Inferior parietal cortex (tissue), 1 donor: Measurements from ENCODE around the gene TENM4.

Source experiments
- DNase-seq: peaks from one replicate; pipeline ENCODE4 v3.0.0-alpha.2; 2016; ENCODE audit errors: extremely low spot score

TENM4 gene

DNA sequence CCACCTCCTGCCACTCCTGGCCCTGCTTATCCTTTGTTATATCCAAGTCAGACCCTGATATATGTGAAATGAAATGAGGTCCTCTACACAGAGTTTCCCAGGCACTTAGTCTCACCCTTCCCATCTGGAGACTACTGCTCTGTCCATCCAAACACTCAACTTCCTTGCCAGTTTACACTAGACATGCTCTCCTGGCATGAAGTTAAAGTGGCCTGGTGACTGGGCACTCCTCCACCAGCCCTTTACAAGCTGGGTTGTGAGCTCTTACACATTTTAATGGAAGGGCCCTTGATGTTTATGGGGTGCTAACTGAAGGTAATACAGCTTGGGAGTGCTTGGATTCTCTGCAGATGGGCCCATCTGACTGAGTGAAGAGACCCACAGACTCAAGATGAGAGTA, 650.0 kb downstream of the TENM4 start:
- DNase-seq = no peak

DNA sequence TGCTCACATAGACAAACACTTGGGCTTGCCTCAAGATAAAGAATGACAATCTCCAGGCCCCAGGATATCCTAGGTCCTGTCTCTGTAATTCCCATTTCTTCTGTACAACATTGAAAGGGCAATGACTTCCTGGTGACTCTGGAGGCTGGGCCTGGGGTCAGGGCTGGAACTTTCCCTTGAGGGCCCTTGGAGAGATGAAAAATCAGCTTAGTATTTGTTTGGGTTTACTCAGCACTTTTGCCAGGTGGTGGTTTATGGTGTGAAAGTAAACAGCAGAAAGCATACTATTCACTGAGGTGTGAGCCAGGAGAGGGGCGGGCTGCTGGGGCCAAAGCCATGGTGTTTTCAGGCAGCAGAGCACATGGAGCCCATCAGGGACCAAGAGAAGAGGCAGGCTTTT, 651.5 kb downstream of the TENM4 start:
- no peak for DNase-seq

DNA sequence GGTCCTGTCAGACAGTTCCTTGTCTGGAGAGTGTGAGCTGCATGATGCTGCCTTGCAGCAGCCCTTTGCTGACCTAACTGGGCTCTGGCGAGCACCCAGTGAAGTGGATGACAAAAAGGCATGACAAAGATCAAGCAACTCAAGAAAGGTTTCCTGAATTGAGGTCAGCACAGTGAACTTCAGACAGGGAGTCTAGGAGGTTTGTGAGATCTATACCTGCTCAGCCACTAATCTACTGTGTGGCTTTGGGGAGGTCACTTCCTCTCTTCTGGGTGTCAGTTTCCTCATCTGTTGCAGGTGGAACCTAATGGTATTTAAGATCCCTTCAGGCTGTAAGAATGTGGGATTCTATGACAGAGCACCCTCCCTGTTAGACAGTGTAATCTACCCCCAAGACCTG, 652.3 kb downstream of the TENM4 start:
- DNase-seq = no peak

DNA sequence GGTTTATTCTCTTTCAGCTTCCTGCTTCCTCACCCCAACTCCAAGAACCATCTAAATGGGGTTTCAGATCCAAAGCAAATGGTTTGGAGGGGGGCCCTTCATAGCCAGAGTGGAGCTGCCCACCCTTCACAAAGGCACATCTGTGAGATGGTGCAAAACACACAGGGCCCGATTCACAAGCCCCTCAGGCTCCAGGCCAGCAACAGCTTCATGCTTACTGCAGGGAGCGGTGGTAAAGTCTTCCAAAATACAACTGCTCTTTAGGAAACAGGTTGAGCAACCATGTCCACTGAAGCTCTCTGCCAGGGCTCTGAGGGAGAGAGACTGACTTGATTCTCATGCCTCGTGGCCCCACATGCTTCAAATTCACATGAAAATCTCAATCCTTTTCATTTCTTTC, 653.1 kb downstream of the TENM4 start:
- DNase-seq = no peak

DNA sequence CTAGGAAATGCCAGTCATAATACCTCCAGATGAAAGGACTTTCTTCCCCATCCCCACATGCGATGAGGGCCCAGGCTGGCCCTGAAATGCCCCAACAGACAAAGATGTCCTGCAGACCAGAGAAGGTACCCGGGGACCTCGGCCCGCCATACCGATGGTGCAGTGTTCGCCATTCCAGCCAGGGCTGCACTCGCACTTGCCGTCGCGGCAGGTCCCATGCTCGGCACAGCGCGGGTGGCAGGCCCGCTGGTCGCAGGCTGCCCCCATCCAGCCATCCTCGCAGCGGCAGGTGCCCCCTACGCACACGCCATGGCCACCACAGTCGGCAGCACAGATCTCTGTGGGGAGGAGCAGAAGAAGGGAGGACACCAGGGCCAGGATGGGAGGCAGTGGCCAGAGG, 654.1 kb downstream of the TENM4 start:
- DNase-seq = no peak

- no peak for DNase-seq
Measured at GRCh38 chr11:78786086-78786485, 654.7 kb downstream of the TENM4 start.

DNA sequence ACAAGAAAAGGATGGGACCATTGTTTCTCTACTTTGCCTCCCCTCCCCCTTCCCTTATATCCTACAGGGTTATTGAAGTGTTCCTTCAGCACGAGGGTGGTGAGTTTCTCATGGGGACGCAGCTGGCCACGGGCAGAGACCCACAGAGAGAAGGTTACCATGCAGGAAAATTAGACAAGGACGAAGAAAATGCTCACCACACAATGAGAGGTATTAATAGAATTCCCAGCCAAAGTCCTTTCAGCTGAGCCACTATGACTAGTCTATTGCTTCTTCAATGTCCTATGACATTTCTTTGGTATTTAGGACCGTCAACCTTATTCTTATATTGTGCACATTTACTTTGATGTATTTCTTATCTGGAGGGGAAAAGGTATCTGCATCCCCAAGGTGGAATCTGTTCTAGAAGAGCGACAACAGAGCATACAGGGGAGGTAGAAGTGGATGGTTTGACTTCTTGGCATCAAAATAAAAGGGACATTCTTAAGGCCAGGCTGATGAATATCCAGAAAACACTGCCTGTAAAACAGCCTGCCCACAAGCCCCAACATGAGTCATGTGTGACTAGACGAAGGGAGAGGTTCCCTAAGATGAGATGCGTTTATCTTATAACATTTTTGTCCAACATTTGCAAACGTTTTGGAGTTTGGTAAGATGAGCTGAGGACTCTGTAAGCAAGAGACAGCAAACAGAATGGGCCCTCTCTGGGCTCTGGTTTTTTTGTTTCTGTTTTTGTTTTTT, 656.3 kb downstream of the TENM4 start:
- DNase-seq = no peak

GRCh38 chr11:78783846-78784245, 657.0 kb downstream of the TENM4 start:
- DNase-seq = no peak

DNA sequence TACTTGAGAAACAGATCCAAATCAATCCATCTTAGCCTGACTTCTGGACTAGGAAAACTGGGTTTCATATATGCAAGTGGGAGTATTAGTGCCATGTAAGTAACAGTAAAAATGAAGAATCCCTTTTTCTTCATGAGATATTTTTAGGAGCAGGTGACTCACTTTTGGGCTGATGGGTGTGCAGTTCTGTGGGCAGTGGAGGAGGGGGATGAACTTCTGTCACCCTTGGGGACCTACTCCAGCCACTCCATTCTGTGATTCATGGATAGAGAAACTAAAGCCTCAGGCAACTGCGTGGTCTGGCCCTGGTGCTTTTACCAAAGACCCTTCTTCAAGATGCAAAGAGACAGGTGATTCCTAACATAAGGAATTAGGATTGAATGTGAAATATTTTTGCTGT, 657.5 kb downstream of the TENM4 start:
- DNase-seq = no peak

DNA sequence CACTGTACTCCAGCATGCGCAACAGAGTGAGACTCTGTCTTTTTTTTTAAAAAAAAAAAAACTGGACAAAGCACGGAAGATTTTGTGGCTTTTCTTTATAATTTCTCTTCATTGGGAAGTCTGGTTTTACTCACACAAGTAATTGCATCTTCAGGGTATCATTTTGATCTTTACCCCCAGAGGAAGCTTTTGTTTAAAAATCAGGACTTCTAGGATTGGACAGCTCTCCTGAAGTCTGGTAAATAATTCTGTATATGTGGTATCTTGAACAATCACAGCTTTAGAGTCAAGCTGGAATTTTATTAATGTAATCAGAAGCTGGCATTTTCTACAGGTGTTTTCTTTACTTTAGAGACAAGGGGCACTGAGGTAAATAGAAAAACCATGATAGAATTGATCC, 658.1 kb downstream of the TENM4 start:
- DNase-seq = no peak

DNA sequence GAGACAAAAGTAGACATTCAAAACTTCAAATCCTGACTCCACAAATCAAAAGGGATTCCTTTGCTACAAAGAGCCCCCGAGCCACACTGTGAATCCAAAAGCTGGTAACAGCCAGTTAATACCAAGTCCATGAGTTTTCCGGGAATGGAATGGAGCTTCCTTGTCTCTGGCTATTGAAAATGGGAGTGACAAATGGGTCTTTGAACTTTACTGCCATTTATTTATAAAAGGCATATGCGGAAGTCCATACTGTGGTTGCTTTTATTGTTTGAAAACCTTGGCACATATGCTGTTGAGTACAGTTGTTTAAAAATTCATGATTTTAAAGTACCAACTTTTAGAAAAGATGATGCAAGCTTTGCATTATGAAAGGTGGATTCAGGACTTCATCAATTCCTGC, 659.9 kb downstream of the TENM4 start:
- no peak for DNase-seq

DNA sequence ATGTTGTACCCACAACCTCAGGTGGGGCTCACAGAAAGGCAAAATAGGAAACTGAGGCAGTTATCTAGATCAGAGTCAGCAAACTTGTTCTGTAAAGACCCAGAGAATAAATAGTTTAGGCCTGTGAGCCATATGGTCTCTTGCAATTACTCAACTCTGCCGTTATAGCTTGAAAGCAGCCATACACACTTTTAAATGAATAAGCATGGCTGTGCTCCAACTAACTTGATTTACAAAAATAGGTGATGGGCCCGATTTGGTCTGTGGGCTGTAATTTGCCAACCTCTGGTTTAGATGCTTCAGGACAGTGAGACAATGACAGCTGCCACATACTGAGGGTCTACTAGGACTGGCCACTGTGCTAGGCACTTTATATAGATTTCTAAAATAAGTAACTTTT, 667.3 kb downstream of the TENM4 start:
- no peak for DNase-seq

- no peak for DNase-seq
Measured at GRCh38 chr11:78773077-78773476, 667.8 kb downstream of the TENM4 start.

GRCh38 chr11:78772186-78772585, 668.6 kb downstream of the TENM4 start:
- DNase-seq = no peak

- no peak for DNase-seq
Measured at GRCh38 chr11:78770931-78771330, 669.9 kb downstream of the TENM4 start.

DNA sequence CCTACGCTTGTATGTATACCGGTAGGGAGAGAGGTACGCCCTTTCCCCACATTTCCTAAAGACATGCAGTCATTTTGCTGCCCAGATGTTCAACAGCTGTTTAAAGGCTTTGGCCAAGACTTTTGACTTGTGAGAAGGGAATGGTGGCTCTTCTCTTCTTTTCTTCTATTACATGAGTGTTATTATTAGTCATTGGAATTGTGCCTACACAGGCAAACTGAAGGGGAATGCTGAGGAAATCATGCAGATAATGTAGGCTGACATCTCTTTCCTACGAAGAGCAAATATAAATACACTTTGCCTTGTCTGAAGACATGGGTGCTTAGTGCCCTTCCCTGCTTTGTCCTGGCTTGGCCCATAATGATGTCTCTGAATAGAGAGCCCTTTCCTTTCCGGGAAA, 671.9 kb downstream of the TENM4 start:
- DNase-seq = no peak

DNA sequence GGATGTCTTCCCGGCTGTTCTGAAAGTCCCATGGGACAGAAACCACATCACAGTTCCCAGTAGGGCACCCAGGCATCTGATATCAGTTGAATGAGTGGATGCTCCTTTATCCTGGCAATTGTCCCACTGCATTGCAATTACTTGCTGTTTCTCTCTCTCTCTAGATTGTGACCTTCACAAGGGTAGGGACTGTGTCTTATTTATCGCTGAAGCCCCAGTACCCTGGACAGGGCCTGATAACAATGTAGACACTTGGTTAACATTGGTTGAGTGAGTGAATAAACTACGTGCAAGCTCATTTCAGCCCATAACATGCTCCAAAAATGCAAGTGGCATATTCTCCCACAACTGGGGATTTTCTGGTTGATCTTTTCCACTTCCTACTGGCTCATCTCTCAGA, 672.5 kb downstream of the TENM4 start:
- DNase-seq = no peak

DNA sequence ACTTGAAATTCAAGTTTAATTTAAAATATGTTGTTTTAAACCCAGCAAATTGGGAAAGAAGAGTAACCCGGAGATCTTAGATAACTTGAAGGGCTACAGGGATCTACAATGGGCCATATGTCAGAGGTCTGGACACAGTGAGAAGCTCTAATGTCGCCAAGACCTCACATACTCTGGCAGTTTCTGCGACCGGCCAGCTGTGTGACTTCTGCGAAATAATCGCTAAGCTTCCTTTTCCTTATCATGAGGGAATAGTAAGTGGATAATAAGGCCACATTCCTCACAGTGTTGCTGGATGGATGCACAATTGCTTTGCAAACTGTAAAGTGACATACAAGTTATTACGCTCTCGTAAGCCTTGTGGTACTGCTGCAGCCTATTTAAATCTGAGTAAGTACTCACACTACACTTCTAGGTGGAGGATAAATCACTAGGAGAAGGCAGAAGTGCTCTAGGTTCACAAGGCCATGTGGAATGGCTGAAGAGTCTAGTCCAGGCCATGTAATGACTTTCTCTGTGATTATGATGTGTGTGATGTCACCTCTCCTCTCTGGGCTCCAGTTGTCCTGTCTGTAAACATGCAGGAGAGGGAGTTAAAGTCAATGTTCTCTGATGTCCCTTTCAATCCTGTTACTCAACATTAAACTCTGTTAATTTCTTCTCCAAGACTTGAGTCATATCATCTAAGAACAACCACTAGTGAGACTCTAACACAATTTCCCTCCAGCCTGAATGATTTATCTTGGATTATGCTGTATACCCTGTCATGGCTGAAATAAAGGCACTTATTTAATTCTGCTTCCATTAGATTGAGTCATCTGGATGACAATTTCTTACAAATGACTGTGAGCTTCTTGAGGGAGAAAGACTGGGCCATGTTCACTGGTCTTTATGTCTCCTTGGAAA, 673.5 kb downstream of the TENM4 start:
- no peak for DNase-seq

DNA sequence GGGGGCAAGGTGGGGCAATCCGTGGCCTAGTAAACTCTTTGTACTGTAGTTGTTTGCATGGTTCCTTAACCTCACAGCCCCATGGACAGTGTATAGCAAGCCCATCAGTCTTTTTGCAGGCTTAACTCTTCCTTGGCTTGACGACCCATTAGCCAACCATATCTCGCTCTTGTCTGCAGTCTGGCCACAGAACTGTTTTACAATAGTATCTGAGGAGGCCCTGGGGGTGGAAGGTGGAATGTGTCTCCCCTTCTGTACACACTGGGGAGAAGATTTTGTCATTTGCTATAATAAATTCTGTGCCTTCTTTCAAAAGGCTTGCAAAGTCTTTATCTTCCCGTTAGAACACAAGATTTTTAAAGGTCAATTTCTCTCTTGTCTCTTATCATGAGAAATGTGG, 675.9 kb downstream of the TENM4 start:
- no peak for DNase-seq

GRCh38 chr11:78763664-78764063, 677.2 kb downstream of the TENM4 start:
- DNase-seq = no peak

DNA sequence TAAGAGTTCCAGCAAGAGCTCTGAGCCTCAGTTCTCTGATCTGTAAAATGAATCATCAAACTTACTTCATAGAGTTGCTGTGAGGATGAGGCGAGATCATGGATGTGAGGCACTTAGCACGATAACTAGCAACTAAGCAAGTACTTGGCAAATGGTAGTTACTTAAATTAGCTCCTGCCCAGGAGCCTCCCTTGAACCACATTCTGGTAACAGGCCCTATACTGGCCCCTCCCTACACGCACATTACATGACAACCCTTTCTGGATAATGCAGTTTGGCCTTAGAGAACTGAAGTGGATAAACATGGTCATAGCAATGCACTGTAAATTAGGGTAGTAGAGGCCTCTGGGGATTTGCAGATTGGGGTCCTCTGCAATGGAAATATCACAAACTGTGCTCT, 678.7 kb downstream of the TENM4 start:
- no peak for DNase-seq

GRCh38 chr11:78759071-78759470, 681.8 kb downstream of the TENM4 start:
- no peak for DNase-seq

DNA sequence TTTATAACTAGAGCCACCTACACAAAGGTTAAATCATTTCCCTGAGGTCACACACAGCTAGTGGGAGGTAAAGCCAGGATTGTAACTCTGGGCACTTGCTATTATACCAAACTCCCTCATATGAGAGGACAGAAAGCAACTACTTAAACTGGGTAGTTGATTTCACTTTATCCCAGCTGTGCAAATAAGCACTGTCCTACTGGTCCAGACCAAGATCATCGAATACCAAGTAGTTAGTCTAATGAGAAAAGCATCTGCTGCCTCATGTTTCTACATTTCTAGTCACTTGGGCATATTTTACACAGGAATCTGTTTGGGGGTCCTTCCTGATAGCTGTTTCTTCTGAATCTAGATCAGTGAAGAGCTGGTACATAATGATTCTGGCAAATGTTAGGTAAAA, 687.5 kb downstream of the TENM4 start:
- no peak for DNase-seq
